Activated T-helper 17 cell treated with anti-CD3 and anti-CD28 coated beads, Interleukin-2, amount 50 U/mL, for 72 hours (primary cell): Measurements from ENCODE around the gene MEIOSIN. TPM values are rescaled to one million over a fixed set of nuclear protein-coding genes. Genes with fewer than 3 reads are reported as not detected.
"Not testable (repeated sequence)": the region's sequence is repeated elsewhere in the genome, so short reads cannot be mapped to it uniquely, and the experiment has no call there.

Experiments
- ATAC-seq: fragments of 150-1000 bp; cut with Tn5 transposase; replicated peaks from 2 replicates; pipeline ENCODE4 v1.10.0; 2021; ENCODE audit warnings: mild to moderate bottlenecking, moderate library complexity
- H3K27ac Mint-ChIP-seq: one replicate; pipeline ENCODE4 v1.8.0; 2022; ENCODE audit warnings: mixed read lengths
- H3K27me3 Mint-ChIP-seq: one replicate; pipeline ENCODE4 v1.8.0; 2022; ENCODE audit warnings: mixed read lengths
- H3K36me3 Mint-ChIP-seq: one replicate; pipeline ENCODE4 v1.8.0; 2022; ENCODE audit warnings: low read depth, mild to moderate bottlenecking, mixed read lengths
- H3K4me1 Mint-ChIP-seq: one replicate; pipeline ENCODE4 v1.8.0; 2022; ENCODE audit warnings: mixed read lengths
- H3K4me3 Mint-ChIP-seq: one replicate; pipeline ENCODE4 v1.8.0; 2022; ENCODE audit warnings: mild to moderate bottlenecking, mixed read lengths
- H3K9me3 Mint-ChIP-seq: one replicate; pipeline ENCODE4 v1.8.0; 2022; ENCODE audit warnings: mixed read lengths
- total RNA-seq, 2 donors: library from RNA; stranded (reverse); gene quantifications; one replicate each; pipeline ENCODE4 v1.2.3, GENCODE V29; 2022

The MEIOSIN gene
- total RNA-seq = under 1 TPM in 1 of 2 donors, not detected in 1; 0.37 TPM

- Mint-ChIP-seq H3K27me3 (no peaks in the 10 kb centered on the region), H3K36me3 (peaks cover 10% of the 10 kb centered on the region), H3K4me3 (no peak within 1 kb of the TSS), H3K4me1 (peaks cover 12% of the 10 kb centered on the region), H3K9me3 (no peaks in the 10 kb centered on the region), H3K27ac (no peak within 1 kb of the TSS)
- no peak for ATAC-seq
These were observed at the start of gene MEIOSIN for GRCh38 chr19:45733160-45733810. Gene MEIOSIN (plus strand): TSS chr19:45733439. CDS start chr19:45735377, 1,938 bp downstream.

GRCh38 chr19:45685045-45685444 is 48.2 kb upstream of the MEIOSIN start:
- H3K27me3 Mint-ChIP-seq, H3K27ac Mint-ChIP-seq: not testable (repeated sequence)

GRCh38 chr19:45687599-45687998 is 45.6 kb upstream of the MEIOSIN start:
- ATAC-seq = no peak
- H3K9me3 Mint-ChIP-seq = no peaks in the 10 kb centered on the region
- peaks cover 87% of the 10 kb centered on the region for H3K36me3 Mint-ChIP-seq
- H3K4me3 Mint-ChIP-seq = no peak overlapping the region
- H3K27me3 Mint-ChIP-seq = no peaks in the 10 kb centered on the region
- no peak overlapping the region for H3K27ac Mint-ChIP-seq
- peaks cover 5% of the 10 kb centered on the region for H3K4me1 Mint-ChIP-seq

More at GRCh38 chr19:45685045-45685444, 48.2 kb upstream of the MEIOSIN start:
- H3K4me1 Mint-ChIP-seq, H3K4me3 Mint-ChIP-seq, ATAC-seq, H3K9me3 Mint-ChIP-seq: not testable (repeated sequence)
- H3K36me3 Mint-ChIP-seq = peaks cover 67% of the 10 kb centered on the region

- Mint-ChIP-seq H3K4me3 (peak within 1 kb of the TSS; percentile 93), H3K4me1 (peaks cover 5% of the 10 kb centered on the region), H3K27ac (peak within 1 kb of the TSS; percentile 97), H3K36me3 (peaks cover 82% of the 10 kb centered on the region), H3K27me3 (no peaks in the 10 kb centered on the region), H3K9me3 (no peaks in the 10 kb centered on the region)
- ATAC-seq = peak; percentile 65
These were observed 41.6 kb upstream of the MEIOSIN start, which contains the start of gene SNRPD2 for GRCh38 chr19:45691516-45692186. Gene SNRPD2 (minus strand): TSS chr19:45691953. CDS start chr19:45691888, 65 bp downstream.

- Mint-ChIP-seq H3K27me3 (no peaks in the 10 kb centered on the region), H3K4me3 (peak within 1 kb of the TSS; percentile 93), H3K4me1 (peaks cover 7% of the 10 kb centered on the region), H3K27ac (peak within 1 kb of the TSS; percentile 97), H3K36me3 (peaks cover 82% of the 10 kb centered on the region), H3K9me3 (no peaks in the 10 kb centered on the region)
- ATAC-seq = peak; percentile 93
These were observed 40.8 kb upstream of the MEIOSIN start, which contains the start of gene QPCTL for GRCh38 chr19:45692187-45693105. Gene QPCTL (plus strand): TSS chr19:45692666. CDS start chr19:45692704, 38 bp downstream.

- Mint-ChIP-seq H3K9me3 (no peaks in the 10 kb centered on the region), H3K27ac (peak overlapping the region; percentile 97), H3K4me1 (peaks cover 10% of the 10 kb centered on the region), H3K4me3 (peak overlapping the region; percentile 93), H3K27me3 (no peaks in the 10 kb centered on the region), H3K36me3 (peaks cover 82% of the 10 kb centered on the region)
- no peak for ATAC-seq
These were observed 40.0 kb upstream of the MEIOSIN start for GRCh38 chr19:45693106-45693788.

- no peak for ATAC-seq
- no peak overlapping the region for H3K27ac Mint-ChIP-seq
- no peaks in the 10 kb centered on the region for H3K9me3 Mint-ChIP-seq
- peaks cover 5% of the 10 kb centered on the region for H3K4me1 Mint-ChIP-seq
- peaks cover 50% of the 10 kb centered on the region for H3K36me3 Mint-ChIP-seq
- no peak overlapping the region for H3K4me3 Mint-ChIP-seq
- H3K27me3 Mint-ChIP-seq = no peaks in the 10 kb centered on the region
These were observed 31.6 kb upstream of the MEIOSIN start for GRCh38 chr19:45701676-45702075.

- Mint-ChIP-seq H3K27me3 (no peaks in the 10 kb centered on the region), H3K4me3 (no peak overlapping the region), H3K36me3 (peaks cover 51% of the 10 kb centered on the region), H3K27ac (no peak overlapping the region), H3K9me3 (no peaks in the 10 kb centered on the region), H3K4me1 (no peaks in the 10 kb centered on the region)
- no peak for ATAC-seq
These were observed 28.1 kb upstream of the MEIOSIN start for GRCh38 chr19:45705115-45705514.

- Mint-ChIP-seq H3K27ac (no peak overlapping the region), H3K36me3 (peaks cover 56% of the 10 kb centered on the region), H3K4me1 (peaks cover 6% of the 10 kb centered on the region), H3K9me3 (no peaks in the 10 kb centered on the region), H3K27me3 (no peaks in the 10 kb centered on the region), H3K4me3 (no peak overlapping the region)
- ATAC-seq = no peak
These were observed 27.4 kb upstream of the MEIOSIN start for GRCh38 chr19:45705710-45706415.

- H3K36me3 Mint-ChIP-seq = peaks cover 43% of the 10 kb centered on the region
- no peak overlapping the region for H3K27ac Mint-ChIP-seq
- H3K4me3 Mint-ChIP-seq = no peak overlapping the region
- ATAC-seq = no peak
- H3K9me3 Mint-ChIP-seq = no peaks in the 10 kb centered on the region
- peaks cover 6% of the 10 kb centered on the region for H3K4me1 Mint-ChIP-seq
- H3K27me3 Mint-ChIP-seq = no peaks in the 10 kb centered on the region
These were observed 22.7 kb upstream of the MEIOSIN start for GRCh38 chr19:45710356-45711130.

- no peaks in the 10 kb centered on the region for H3K9me3 Mint-ChIP-seq
- no peak overlapping the region for H3K4me3 Mint-ChIP-seq
- H3K4me1 Mint-ChIP-seq = peaks cover 17% of the 10 kb centered on the region
- no peak for ATAC-seq
- no peaks in the 10 kb centered on the region for H3K27me3 Mint-ChIP-seq
- H3K27ac Mint-ChIP-seq = no peak overlapping the region
- H3K36me3 Mint-ChIP-seq = peaks cover 51% of the 10 kb centered on the region
These were observed 21.2 kb upstream of the MEIOSIN start for GRCh38 chr19:45711851-45712698.

GRCh38 chr19:45712699-45713067 is 20.6 kb upstream of the MEIOSIN start:
- no peak overlapping the region for H3K27ac Mint-ChIP-seq
- H3K27me3 Mint-ChIP-seq = no peaks in the 10 kb centered on the region
- peaks cover 56% of the 10 kb centered on the region for H3K36me3 Mint-ChIP-seq
- no peak for ATAC-seq
- no peak overlapping the region for H3K4me3 Mint-ChIP-seq
- peaks cover 17% of the 10 kb centered on the region for H3K4me1 Mint-ChIP-seq
- no peaks in the 10 kb centered on the region for H3K9me3 Mint-ChIP-seq
